ENCODE measurements around the gene SPEM3. TPM values are rescaled to one million over a fixed set of nuclear protein-coding genes. Genes with fewer than 3 reads are reported as not detected.

SPEM3 gene
- total RNA-seq (2013; cell fraction: nucleolus; rRNA removed), result not detected in 2 replicates
- not detected in 2 replicates for total RNA-seq (2014; rRNA removed)
- not detected in 2 replicates for total RNA-seq (2014; rRNA removed; fragmentation: Illumina TruSeq; extraction: Trizol)
- total RNA-seq (2021), result not detected in 2 replicates
- polyA plus RNA-seq (2011; ENCODE audit: low read depth), result not detected
- not detected in 2 replicates for polyA plus RNA-seq (2011; rRNA removed)
- not detected in 2 replicates for polyA plus RNA-seq (2011; cell fraction: cytosol; rRNA removed)
- not detected in 2 replicates for polyA plus RNA-seq (2011; cell fraction: nucleus; rRNA removed)
- not detected in 2 replicates for polyA plus RNA-seq (2012)
- not detected in 2 replicates for polyA plus RNA-seq (2014; fragmentation: Illumina TruSeq; extraction: Trizol)
- polyA plus RNA-seq (2014; fragmentation: Nextera tagmentation; extraction: Ambion mirVana), result not detected
- not detected in 2 replicates for polyA plus RNA-seq (2014; rRNA removed)
- polyA plus RNA-seq (2016; fragmentation: Nextera tagmentation; extraction: Ambion mirVana), result not detected
- polyA minus RNA-seq (2011; rRNA and poly(A)+ RNA removed), result not detected in 2 replicates
- not detected in 2 replicates for polyA minus RNA-seq (2011; cell fraction: cytosol; rRNA and poly(A)+ RNA removed)
- polyA minus RNA-seq (2011; cell fraction: nucleus; rRNA and poly(A)+ RNA removed), result not detected in 2 replicates
- not detected for Bru-seq, nascent RNA
- BruChase-seq, experiment 1, labeled RNA remaining after a 6-hour chase, result not detected
- BruChase-seq, experiment 2, labeled RNA remaining after a 2-hour chase, result not detected
- long read RNA-seq, experiment 1, result 0 reads
- long read RNA-seq, experiment 2, result 0 reads

DNA sequence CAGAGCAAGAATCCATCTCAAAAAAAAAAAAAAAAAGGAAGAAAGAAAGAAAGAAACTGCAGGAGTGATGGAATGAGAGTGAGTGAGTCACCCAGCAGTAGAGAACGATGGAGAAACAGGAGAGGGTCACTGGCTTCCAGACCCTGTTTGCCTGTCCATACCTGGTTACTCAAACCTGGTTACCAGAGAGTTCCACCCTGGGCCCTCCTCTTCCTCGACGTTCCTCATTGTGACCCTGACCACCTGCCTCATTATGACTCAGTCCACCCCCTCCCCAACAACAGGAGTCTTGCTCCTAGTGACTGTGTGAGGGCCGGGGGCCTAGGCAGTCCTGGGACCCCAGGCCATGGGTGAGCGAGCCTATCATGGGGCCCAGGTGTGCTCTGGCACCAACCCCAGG, at the start of gene SPEM3:
SPEM3 (plus strand) TSS at position 301 of the 400 bp plus-strand sequence; CDS start at position 347, 46 bp downstream.
- no peak within 1 kb of the TSS for H2AFZ ChIP-seq (ENCODE audit: control insufficient read depth, low read depth, low read length)
- ChIA-PET POLR2A (no interaction called here), SMC1A (ENCODE audit: uncharacterized antibody, unreplicated experiment) (interaction anchor here (0.6 to 0.8 kb wide), 2 partner anchors 25 to 384 kb away, joined by 3 read pairs; no protein-coding TSS in a partner anchor), RAD21 (ENCODE audit: unreplicated experiment) (no interaction called here), CTCF (no interaction called here)
- H3K4me3 ChIP-seq, result no peak within 1 kb of the TSS
- no peak within 1 kb of the TSS for H3K9ac ChIP-seq (ENCODE audit: control insufficient read depth, insufficient read depth, low read length)
- TF ChIP-seq ZNF24 (IDR thresholded peaks at IDR 0.05) (no peak), SMC3 (IDR thresholded peaks at IDR 0.05; ENCODE audit: borderline replicate concordance, low read length) (no peak), NRF1 (conservative IDR thresholded peaks at IDR 0.05; ENCODE audit: low read depth, low read length) (no peak), PKNOX1 (IDR thresholded peaks at IDR 0.05) (no peak), HDAC2 (IDR thresholded peaks at IDR 0.05) (no peak), BCL11A (IDR thresholded peaks at IDR 0.05; ENCODE audit: low read depth, low read length) (no peak), REST (IDR thresholded peaks at IDR 0.05; ENCODE audit: low read depth, low read length) (no peak)
- TF ChIP-seq, protein P1, sequence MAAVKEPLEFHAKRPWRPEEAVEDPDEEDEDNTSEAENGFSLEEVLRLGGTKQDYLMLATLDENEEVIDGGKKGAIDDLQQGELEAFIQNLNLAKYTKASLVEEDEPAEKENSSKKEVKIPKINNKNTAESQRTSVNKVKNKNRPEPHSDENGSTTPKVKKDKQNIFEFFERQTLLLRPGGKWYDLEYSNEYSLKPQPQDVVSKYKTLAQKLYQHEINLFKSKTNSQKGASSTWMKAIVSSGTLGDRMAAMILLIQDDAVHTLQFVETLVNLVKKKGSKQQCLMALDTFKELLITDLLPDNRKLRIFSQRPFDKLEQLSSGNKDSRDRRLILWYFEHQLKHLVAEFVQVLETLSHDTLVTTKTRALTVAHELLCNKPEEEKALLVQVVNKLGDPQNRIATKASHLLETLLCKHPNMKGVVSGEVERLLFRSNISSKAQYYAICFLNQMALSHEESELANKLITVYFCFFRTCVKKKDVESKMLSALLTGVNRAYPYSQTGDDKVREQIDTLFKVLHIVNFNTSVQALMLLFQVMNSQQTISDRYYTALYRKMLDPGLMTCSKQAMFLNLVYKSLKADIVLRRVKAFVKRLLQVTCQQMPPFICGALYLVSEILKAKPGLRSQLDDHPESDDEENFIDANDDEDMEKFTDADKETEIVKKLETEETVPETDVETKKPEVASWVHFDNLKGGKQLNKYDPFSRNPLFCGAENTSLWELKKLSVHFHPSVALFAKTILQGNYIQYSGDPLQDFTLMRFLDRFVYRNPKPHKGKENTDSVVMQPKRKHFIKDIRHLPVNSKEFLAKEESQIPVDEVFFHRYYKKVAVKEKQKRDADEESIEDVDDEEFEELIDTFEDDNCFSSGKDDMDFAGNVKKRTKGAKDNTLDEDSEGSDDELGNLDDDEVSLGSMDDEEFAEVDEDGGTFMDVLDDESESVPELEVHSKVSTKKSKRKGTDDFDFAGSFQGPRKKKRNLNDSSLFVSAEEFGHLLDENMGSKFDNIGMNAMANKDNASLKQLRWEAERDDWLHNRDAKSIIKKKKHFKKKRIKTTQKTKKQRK (IDR thresholded peaks at IDR 0.05; ENCODE audit: low read depth, low read length), result no peak
- TF ChIP-seq, protein P2, sequence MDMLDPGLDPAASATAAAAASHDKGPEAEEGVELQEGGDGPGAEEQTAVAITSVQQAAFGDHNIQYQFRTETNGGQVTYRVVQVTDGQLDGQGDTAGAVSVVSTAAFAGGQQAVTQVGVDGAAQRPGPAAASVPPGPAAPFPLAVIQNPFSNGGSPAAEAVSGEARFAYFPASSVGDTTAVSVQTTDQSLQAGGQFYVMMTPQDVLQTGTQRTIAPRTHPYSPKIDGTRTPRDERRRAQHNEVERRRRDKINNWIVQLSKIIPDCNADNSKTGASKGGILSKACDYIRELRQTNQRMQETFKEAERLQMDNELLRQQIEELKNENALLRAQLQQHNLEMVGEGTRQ (IDR thresholded peaks at IDR 0.05; ENCODE audit: borderline replicate concordance, low read depth, low read length), result no peak
- no peak for ATAC-seq
- FAIRE-seq, result no peak
- H4K20me1 ChIP-seq (ENCODE audit: control insufficient read depth, insufficient read depth), result no peaks in the 10 kb centered on the region
- H3K9me3 ChIP-seq (replicated peaks; ENCODE audit: control insufficient read depth, insufficient read depth, low read length), result no peaks in the 10 kb centered on the region
- no peaks in the 10 kb centered on the region for H3K4me1 ChIP-seq (ENCODE audit: control insufficient read depth, insufficient read depth, low read length)
- no peaks in the 10 kb centered on the region; a peak in 1 of 4 replicates for H3K27me3 ChIP-seq (replicated peaks in 1 of 2; ENCODE audit: control insufficient read depth in 2 of 2, insufficient read depth in 2 of 2, low read length in 1 of 2)
- intact Hi-C loops (cut with micrococcal nuclease; ENCODE audit: unreplicated experiment), result no loop called here
- no peak within 1 kb of the TSS for H3K4me2 ChIP-seq (ENCODE audit: control insufficient read depth, insufficient read depth)
- no TSS peak for BruUV-seq (replicated peaks)
- H3K27ac ChIP-seq (ENCODE audit: control insufficient read depth, insufficient read depth), result no peak within 1 kb of the TSS
- WGBS (ENCODE audit: insufficient coverage, insufficient replicate concordance, low lambda C conversion rate, missing lambda C conversion rate), result 0% methylated on average over 5 of the region's 5 CpGs
- no peak for DNase-seq (ENCODE audit: low read depth, low spot score)
- H3K36me3 ChIP-seq (ENCODE audit: control insufficient read depth in 2 of 2, insufficient read depth in 2 of 2, low read length in 1 of 2), result no peaks in the 10 kb centered on the region
- in situ Hi-C loops (cut with MboI), result no loop called here
- H3K79me2 ChIP-seq (ENCODE audit: control insufficient read depth, insufficient read depth, low read length), result no peaks in the 10 kb centered on the region

Measured in GM12878 (cell line).